22Rv1 (cell line): Measurements from ENCODE around the gene DVL2.

Source experiments
- CTCF ChIP-seq: fragments of 450-650 bp; IDR thresholded peaks from 2 replicates; pipeline ENCODE4 v1.5.1; 2017; ENCODE audit warnings: mild to moderate bottlenecking
- ZFX ChIP-seq: fragments of 450-650 bp; IDR thresholded peaks from 2 replicates; pipeline ENCODE4 v1.6.1; 2017; ENCODE audit warnings: antibody characterized with exemption, borderline replicate concordance

GRCh38 chr17:7215136-7215638 is 19.1 kb downstream of the DVL2 start:
- TF ChIP-seq CTCF = 0 out of 2 replicates have a peak, but pooled peaks have one; percentile 4
- TF ChIP-seq ZFX = no peak
